Pancreas (tissue), 10 donors: ENCODE data around the gene MANSC4. TPM values are rescaled to one million over a fixed set of nuclear protein-coding genes. Genes with fewer than 3 reads are reported as not detected.

Experiments
- ATAC-seq, 4 donors: fragments of 200-7000 bp; cut with Tn5 transposase; one replicate each; pipeline versions ENCODE4 v1.8.0 to v1.9.1; 2020; ENCODE audit warnings: mild to moderate bottlenecking in 4 of 4, moderate library complexity in 4 of 4
- DNase-seq, 6 donors: peaks; one replicate each; pipeline ENCODE4 v3.0.0-alpha.2; 2020
- FAIRE-seq: peaks from 2 replicates; lab custom pipeline; 2012; peaks lifted over from hg19 to GRCh38; lab: Jason Lieb, UNC
- H3K27ac ChIP-seq, 4 donors: fragments of 200-600 bp; sonication (generic); 1 replicate in 3 of 4; 2 replicates in 1 of 4; pipeline versions ENCODE4 v1.5.0 to v1.8.0; 2020
- H3K27me3 ChIP-seq, 4 donors: fragments of 200-600 bp; one replicate each; pipeline ENCODE4 v1.8.0; 2021
- H3K36me3 ChIP-seq, 3 donors: fragments of 200-600 bp; sonication (generic) in 1 of 3; one replicate each; pipeline versions ENCODE4 v1.5.0 to v1.8.0; 2020 to 2021
- H3K4me1 ChIP-seq, 3 donors: fragments of 200-600 bp; one replicate each; pipeline ENCODE4 v1.8.0; 2021
- H3K4me3 ChIP-seq, 4 donors: fragments of 200-600 bp; sonication (generic) in 2 of 4; one replicate each; pipeline versions ENCODE4 v1.5.0 to v1.8.0; 2020 to 2021
- H3K9me3 ChIP-seq, 4 donors: fragments of 200-600 bp; one replicate each; pipeline ENCODE4 v1.8.0; 2021
- WGBS, 2 donors: extraction: QIAGEN DNeasy Blood & Tissue Kit; methylation state at CpG; one replicate each; pipeline ENCODE4 v1.1.7; 2013; 5-methylcytosine and 5-hydroxymethylcytosine counted together
- intact Hi-C, 3 donors: fragments of 100-400 bp; cut with DNase I; formaldehyde crosslinking; loops; one replicate each; pipeline versions ENCODE4 v1.11.1 to v1.14.2; 2022
- polyA plus RNA-seq, 2 donors: library from polyadenylated mRNA; stranded (reverse); fragments of 200-250 nt; gene quantifications; one replicate each; pipeline ENCODE4 v1.2.3, GENCODE V29; 2013
- total RNA-seq, 6 donors: library from RNA; stranded (reverse); fragmentation: NEBNext Ultra II Directional in 4 of 6; extraction: Animal tissue kit (Norgen Biotek cat#: 25700) in 4 of 6; gene quantifications; one replicate each; pipeline versions ENCODE4 v1.2.1 to v1.2.4, GENCODE V29; 2021 to 2023
- TF ChIP-seq, protein P1 (sequence below), 4 donors: fragments of 200-600 bp; sonication (generic) in 3 of 4; IDR thresholded peaks; one replicate each; pipeline versions ENCODE4 v1.5.0 to v1.8.0; 2021; ENCODE audit warnings: antibody characterized with exemption in 4 of 4
- donor health status: healthy with polysubstance abuse.
- donor health status: DM: no; HTN: no; CAD: no; lungs with moderate emphysema.
- donor health status: DM: no; HTN: no; CAD: no.
- donor health status: control.
- donor health status: control.
- donor health status: Bipolar disorder and iron deficiency.
- donor health status: DM: yes; HTN: yes; CAD: no.
- donor health status: DM: no; HTN: no; CAD: no.
- donor health status: DM: no; HTN: no; CAD: no.
- donor health status: DM: yes; HTN: yes; CAD: no.

Gene MANSC4
- total and polyA plus RNA-seq, 8 donors, result 0.19 to 2.3 (median 0.23) TPM; not detected in 5

DNA sequence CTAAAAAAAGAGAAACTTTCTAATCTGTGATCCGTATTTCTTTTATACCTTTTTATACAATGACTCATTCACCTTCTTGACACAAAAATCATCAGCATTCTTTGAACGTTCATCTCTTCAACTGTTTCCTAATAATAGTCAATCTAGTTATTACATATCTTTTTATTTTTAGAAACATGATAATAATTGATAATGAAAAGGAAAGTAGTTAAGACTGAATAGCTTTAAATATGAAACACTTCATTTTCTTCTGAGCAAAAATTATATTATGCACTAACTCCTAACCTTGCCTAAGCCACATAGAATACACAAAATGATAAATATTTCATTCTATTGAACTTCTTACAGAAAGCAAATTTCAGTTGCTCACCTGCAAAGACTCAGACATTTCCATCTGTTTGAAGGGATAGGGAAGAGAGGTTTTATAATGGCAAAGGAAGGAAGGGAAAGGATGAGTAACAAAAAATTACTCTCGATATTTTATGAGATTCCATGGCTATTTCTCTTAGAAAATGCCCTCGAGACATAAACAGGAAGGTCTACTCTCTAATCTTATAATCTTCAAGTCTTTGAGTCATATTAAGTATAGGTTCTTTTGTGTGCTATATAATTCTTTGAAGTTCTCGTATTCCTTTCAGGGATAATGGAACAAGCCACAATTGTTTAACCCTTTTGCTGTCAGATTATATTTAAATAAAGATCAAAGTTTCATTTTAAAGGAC lies 7.5 kb downstream of the MANSC4 start:
- FAIRE-seq, result no peak
- H3K4me1 ChIP-seq, result no peaks in the 10 kb centered on the region
- intact Hi-C loops, result no loop called here
- H3K27me3 ChIP-seq, result no peaks in the 10 kb centered on the region
- DNase-seq, result no peak
- H3K36me3 ChIP-seq, result no peaks in the 10 kb centered on the region
- TF ChIP-seq, protein P1, sequence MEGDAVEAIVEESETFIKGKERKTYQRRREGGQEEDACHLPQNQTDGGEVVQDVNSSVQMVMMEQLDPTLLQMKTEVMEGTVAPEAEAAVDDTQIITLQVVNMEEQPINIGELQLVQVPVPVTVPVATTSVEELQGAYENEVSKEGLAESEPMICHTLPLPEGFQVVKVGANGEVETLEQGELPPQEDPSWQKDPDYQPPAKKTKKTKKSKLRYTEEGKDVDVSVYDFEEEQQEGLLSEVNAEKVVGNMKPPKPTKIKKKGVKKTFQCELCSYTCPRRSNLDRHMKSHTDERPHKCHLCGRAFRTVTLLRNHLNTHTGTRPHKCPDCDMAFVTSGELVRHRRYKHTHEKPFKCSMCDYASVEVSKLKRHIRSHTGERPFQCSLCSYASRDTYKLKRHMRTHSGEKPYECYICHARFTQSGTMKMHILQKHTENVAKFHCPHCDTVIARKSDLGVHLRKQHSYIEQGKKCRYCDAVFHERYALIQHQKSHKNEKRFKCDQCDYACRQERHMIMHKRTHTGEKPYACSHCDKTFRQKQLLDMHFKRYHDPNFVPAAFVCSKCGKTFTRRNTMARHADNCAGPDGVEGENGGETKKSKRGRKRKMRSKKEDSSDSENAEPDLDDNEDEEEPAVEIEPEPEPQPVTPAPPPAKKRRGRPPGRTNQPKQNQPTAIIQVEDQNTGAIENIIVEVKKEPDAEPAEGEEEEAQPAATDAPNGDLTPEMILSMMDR (IDR thresholded peaks at IDR 0.05), result no peak
- H3K9me3 ChIP-seq, result no peaks in the 10 kb centered on the region
- no peak overlapping the region for H3K27ac ChIP-seq
- no peak for ATAC-seq
- 41 to 46% methylated on average over 5 of the region's 5 CpGs for WGBS, 2 donors
- no peak overlapping the region for H3K4me3 ChIP-seq

DNA sequence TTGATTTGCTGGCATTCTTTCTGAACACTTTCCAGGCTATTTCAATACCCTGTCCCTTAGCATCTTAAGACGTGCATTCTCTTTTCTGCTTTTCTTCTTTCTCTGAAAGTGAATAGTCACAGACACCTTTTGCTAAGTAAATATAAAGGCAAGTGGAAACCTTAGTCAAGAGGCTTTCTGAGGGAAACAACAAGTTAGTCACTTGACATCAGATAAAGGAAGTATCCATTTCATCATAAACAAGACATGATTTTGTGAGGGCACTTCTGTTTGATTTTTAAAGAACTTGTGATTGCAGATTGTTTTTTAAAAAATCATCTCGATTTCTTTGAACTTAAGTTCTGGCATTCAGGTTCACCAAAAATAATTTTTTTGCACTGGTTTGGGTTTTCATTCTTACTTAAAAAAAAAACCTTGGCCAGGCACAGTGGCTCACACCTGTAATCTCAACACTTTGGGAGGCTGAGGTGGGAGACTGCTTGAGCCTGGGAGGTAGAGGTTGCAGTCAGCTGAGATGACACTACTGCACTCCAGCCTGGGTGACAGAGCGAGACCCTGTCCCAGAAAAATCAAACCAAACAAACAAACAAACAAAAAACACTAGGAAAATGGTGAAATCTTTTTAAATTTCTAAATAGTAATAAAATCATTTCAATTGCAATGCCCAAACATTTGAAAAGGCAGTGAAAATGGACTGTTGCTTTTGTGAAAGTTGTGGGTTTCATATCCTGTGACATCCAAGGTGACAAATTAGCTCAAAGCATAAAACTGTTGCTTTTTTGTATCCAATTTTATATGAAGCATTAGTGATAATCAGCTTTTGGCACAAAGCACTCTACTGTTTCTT lies 8.3 kb downstream of the MANSC4 start:
- TF ChIP-seq, protein P1 (IDR thresholded peaks at IDR 0.05), result no peak
- H3K27ac ChIP-seq, result no peak overlapping the region
- no peak overlapping the region for H3K4me3 ChIP-seq
- no peaks in the 10 kb centered on the region for H3K4me1 ChIP-seq
- H3K36me3 ChIP-seq, result no peaks in the 10 kb centered on the region
- intact Hi-C loops, result no loop called here
- FAIRE-seq (no peak), ATAC-seq (no peak), DNase-seq (no peak)
- H3K9me3 ChIP-seq, result no peaks in the 10 kb centered on the region
- H3K27me3 ChIP-seq, result no peaks in the 10 kb centered on the region
- WGBS, 2 donors, result 82 to 85% methylated on average over 3 of the region's 3 CpGs

DNA sequence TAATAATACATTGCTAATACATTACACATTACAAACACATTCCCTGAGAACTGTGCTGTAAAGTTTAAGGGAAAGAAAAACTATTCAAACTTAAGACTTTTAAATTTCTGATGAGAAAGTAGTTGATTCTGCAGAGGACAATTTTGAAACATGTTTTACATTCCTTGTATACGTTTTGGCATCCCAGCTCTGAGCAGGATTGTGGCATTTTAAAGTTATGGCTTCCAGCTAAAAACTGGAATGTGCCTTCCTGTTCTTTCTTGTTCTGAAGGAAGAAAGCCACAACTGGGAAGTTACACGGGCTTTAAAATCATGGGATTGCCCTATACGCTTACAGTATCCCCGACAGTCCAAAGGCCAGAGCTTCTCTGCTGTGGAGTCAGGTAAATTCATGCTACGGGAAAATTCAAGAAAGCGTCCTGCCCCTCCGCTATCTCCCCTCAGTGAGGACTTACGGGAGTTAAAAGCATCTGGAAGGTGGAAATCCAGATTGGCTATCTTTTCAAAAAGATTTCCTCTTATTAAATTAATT lies 10.8 kb downstream of the MANSC4 start:
- DNase-seq (no peak), ATAC-seq (no peak), FAIRE-seq (no peak)
- Histone ChIP-seq H3K36me3 (no peaks in the 10 kb centered on the region), H3K4me3 (no peak overlapping the region), H3K27me3 (no peaks in the 10 kb centered on the region), H3K4me1 (no peaks in the 10 kb centered on the region), H3K9me3 (no peaks in the 10 kb centered on the region), H3K27ac (no peak overlapping the region)
- 85% methylated on average over 8 of the region's 8 CpGs for WGBS, 2 donors
- intact Hi-C loops, result no loop called here
- TF ChIP-seq, protein P1 (IDR thresholded peaks at IDR 0.05), result no peak

DNA sequence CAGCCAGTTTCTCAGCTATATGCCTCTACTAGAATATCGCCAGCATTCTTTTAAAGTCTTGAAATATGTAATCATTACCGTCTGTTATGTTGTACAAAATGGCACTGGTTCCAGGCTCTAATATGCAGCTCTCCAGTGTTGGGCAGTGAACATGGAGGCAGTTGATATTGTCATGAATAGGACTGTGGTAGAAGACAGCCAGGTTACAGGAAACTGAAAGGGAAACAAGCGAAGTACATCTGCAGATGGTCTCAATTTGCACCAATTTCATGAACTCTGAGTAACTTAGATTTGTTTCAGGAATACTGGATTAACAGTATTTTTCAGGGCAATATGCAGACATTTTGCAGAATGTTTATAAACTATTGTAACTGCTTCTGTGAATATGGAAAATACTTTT lies 13.4 kb downstream of the MANSC4 start:
- TF ChIP-seq, protein P1 (IDR thresholded peaks at IDR 0.05), result no peak
- intact Hi-C loops, result no loop called here
- no peaks in the 10 kb centered on the region for H3K36me3 ChIP-seq
- no peaks in the 10 kb centered on the region for H3K9me3 ChIP-seq
- FAIRE-seq, result no peak
- no peaks in the 10 kb centered on the region for H3K27me3 ChIP-seq
- DNase-seq, result no peak
- whole genome bisulfite sequencing, 2 donors, result 92 to 93% methylated on average over 3 of the region's 3 CpGs
- ATAC-seq, result no peak
- no peaks in the 10 kb centered on the region for H3K4me1 ChIP-seq
- no peak overlapping the region for H3K27ac ChIP-seq
- no peak overlapping the region for H3K4me3 ChIP-seq
